ENCODE measurements around the gene DENND1A. TPM values are rescaled to one million over a fixed set of nuclear protein-coding genes. Genes with fewer than 3 reads are reported as not detected.

Gene DENND1A
- total RNA-seq, 1 donor from 2014 or later, result 12.7 TPM

GRCh38 chr9:123727332-123727731, 202.6 kb downstream of the DENND1A start:
- no peak overlapping the region for H3K4me3 ChIP-seq (ENCODE audit: insufficient read depth, low read depth, low read length)
- no peaks in the 10 kb centered on the region for H3K27me3 ChIP-seq (ENCODE audit: insufficient read depth, low read length)
- H3K9me3 ChIP-seq (ENCODE audit: insufficient read depth, low read depth, low read length), result peaks cover 3% of the 10 kb centered on the region
- H3K27me3 Mint-ChIP-seq (ENCODE audit: low read depth, unreplicated experiment), result no peaks in the 10 kb centered on the region
- no peaks in the 10 kb centered on the region for H3K4me1 ChIP-seq (ENCODE audit: insufficient read depth, low read length)
- no peaks in the 10 kb centered on the region for H3K36me3 ChIP-seq (ENCODE audit: insufficient read depth, low read length)
- H3K27ac Mint-ChIP-seq (ENCODE audit: unreplicated experiment), result no peak overlapping the region
- peaks cover 7% of the 10 kb centered on the region for H3K36me3 Mint-ChIP-seq (ENCODE audit: low read depth, unreplicated experiment)
- DNase-seq (ENCODE audit: low read depth) (no peak), FAIRE-seq (no peak)
- no peaks in the 10 kb centered on the region for H3K79me2 ChIP-seq (ENCODE audit: insufficient read depth, low read length)
- H3K9ac ChIP-seq (ENCODE audit: low read length), result no peak overlapping the region
- no peak for TF ChIP-seq CTCF (IDR thresholded peaks at IDR 0.05; ENCODE audit: insufficient read depth, low read depth, low read length)
- no peak for TF ChIP-seq EZH2 (IDR thresholded peaks at IDR 0.05; ENCODE audit: insufficient read depth, low read length)
- H3K4me3 Mint-ChIP-seq (ENCODE audit: unreplicated experiment), result no peak overlapping the region
- no peaks in the 10 kb centered on the region for H3K4me1 Mint-ChIP-seq (ENCODE audit: low read depth, unreplicated experiment)
- peaks cover 5% of the 10 kb centered on the region for H4K20me1 ChIP-seq (ENCODE audit: insufficient read depth, low read length)
- H3K4me2 ChIP-seq (ENCODE audit: low read length), result no peak overlapping the region
- H3K9me3 Mint-ChIP-seq (ENCODE audit: unreplicated experiment), result peaks cover 17% of the 10 kb centered on the region
- no peak overlapping the region for H3K27ac ChIP-seq (ENCODE audit: low read depth, low read length)
- H2AFZ ChIP-seq (ENCODE audit: low read depth, low read length), result no peak overlapping the region

- H3K27me3 Mint-ChIP-seq (ENCODE audit: low read depth, unreplicated experiment), result no peaks in the 10 kb centered on the region
- no peak overlapping the region for H3K4me3 Mint-ChIP-seq (ENCODE audit: unreplicated experiment)
- no peak overlapping the region for H3K27ac Mint-ChIP-seq (ENCODE audit: unreplicated experiment)
- TF ChIP-seq EZH2 (IDR thresholded peaks at IDR 0.05; ENCODE audit: insufficient read depth, low read length) (no peak), CTCF (IDR thresholded peaks at IDR 0.05; ENCODE audit: insufficient read depth, low read depth, low read length) (no peak)
- Histone ChIP-seq H3K27ac (ENCODE audit: low read depth, low read length) (no peak overlapping the region), H3K4me1 (ENCODE audit: insufficient read depth, low read length) (no peaks in the 10 kb centered on the region), H3K4me3 (ENCODE audit: insufficient read depth, low read depth, low read length) (no peak overlapping the region), H3K4me2 (ENCODE audit: low read length) (peak overlapping the region; percentile 36), H3K9ac (ENCODE audit: low read length) (no peak overlapping the region), H3K79me2 (ENCODE audit: insufficient read depth, low read length) (no peaks in the 10 kb centered on the region), H3K36me3 (ENCODE audit: insufficient read depth, low read length) (no peaks in the 10 kb centered on the region), H4K20me1 (ENCODE audit: insufficient read depth, low read length) (peaks cover 5% of the 10 kb centered on the region), H3K9me3 (ENCODE audit: insufficient read depth, low read depth, low read length) (peaks cover 4% of the 10 kb centered on the region), H2AFZ (ENCODE audit: low read depth, low read length) (no peak overlapping the region), H3K27me3 (ENCODE audit: insufficient read depth, low read length) (no peaks in the 10 kb centered on the region)
- H3K9me3 Mint-ChIP-seq (ENCODE audit: unreplicated experiment), result peaks cover 25% of the 10 kb centered on the region
- H3K36me3 Mint-ChIP-seq (ENCODE audit: low read depth, unreplicated experiment), result peaks cover 21% of the 10 kb centered on the region
- DNase-seq (ENCODE audit: low read depth), result peak; percentile 17
- H3K4me1 Mint-ChIP-seq (ENCODE audit: low read depth, unreplicated experiment), result no peaks in the 10 kb centered on the region
- no peak for FAIRE-seq
These were observed 204.5 kb downstream of the DENND1A start for GRCh38 chr9:123725389-123725788.

GRCh38 chr9:123724211-123724796, 205.6 kb downstream of the DENND1A start:
- peaks cover 5% of the 10 kb centered on the region for H4K20me1 ChIP-seq (ENCODE audit: insufficient read depth, low read length)
- H3K27ac ChIP-seq (ENCODE audit: low read depth, low read length), result no peak overlapping the region
- no peaks in the 10 kb centered on the region for H3K27me3 Mint-ChIP-seq (ENCODE audit: low read depth, unreplicated experiment)
- H3K36me3 Mint-ChIP-seq (ENCODE audit: low read depth, unreplicated experiment), result peaks cover 19% of the 10 kb centered on the region
- no peaks in the 10 kb centered on the region for H3K4me1 ChIP-seq (ENCODE audit: insufficient read depth, low read length)
- no peak overlapping the region for H3K9ac ChIP-seq (ENCODE audit: low read length)
- FAIRE-seq (no peak), DNase-seq (ENCODE audit: low read depth) (no peak)
- H3K36me3 ChIP-seq (ENCODE audit: insufficient read depth, low read length), result no peaks in the 10 kb centered on the region
- H3K4me3 Mint-ChIP-seq (ENCODE audit: unreplicated experiment), result no peak overlapping the region
- TF ChIP-seq CTCF (IDR thresholded peaks at IDR 0.05; ENCODE audit: insufficient read depth, low read depth, low read length), result no peak
- no peak for TF ChIP-seq EZH2 (IDR thresholded peaks at IDR 0.05; ENCODE audit: insufficient read depth, low read length)
- no peak overlapping the region for H3K27ac Mint-ChIP-seq (ENCODE audit: unreplicated experiment)
- H3K9me3 Mint-ChIP-seq (ENCODE audit: unreplicated experiment), result peaks cover 25% of the 10 kb centered on the region
- H3K4me3 ChIP-seq (ENCODE audit: insufficient read depth, low read depth, low read length), result no peak overlapping the region
- no peaks in the 10 kb centered on the region for H3K27me3 ChIP-seq (ENCODE audit: insufficient read depth, low read length)
- peaks cover 4% of the 10 kb centered on the region for H3K9me3 ChIP-seq (ENCODE audit: insufficient read depth, low read depth, low read length)
- H2AFZ ChIP-seq (ENCODE audit: low read depth, low read length), result no peak overlapping the region
- no peak overlapping the region for H3K4me2 ChIP-seq (ENCODE audit: low read length)
- no peaks in the 10 kb centered on the region for H3K4me1 Mint-ChIP-seq (ENCODE audit: low read depth, unreplicated experiment)
- H3K79me2 ChIP-seq (ENCODE audit: insufficient read depth, low read length), result no peaks in the 10 kb centered on the region

Data from astrocyte (in vitro differentiated cells and primary cell).